Activated CD4-positive, alpha-beta T cell treated with anti-CD3 and anti-CD28 coated beads for 48 hours (primary cell): Measurements from ENCODE around the gene HS6ST3.
"Not testable (repeated sequence)": the region's sequence is repeated elsewhere in the genome, so short reads cannot be mapped to it uniquely, and the experiment has no call there.

Experiments used
- DNase-seq: peaks from one replicate; pipeline ENCODE4 v3.0.0-alpha.2; 2020

HS6ST3 gene

GRCh38 chr13:96089749-96090239 is at the start of gene HS6ST3:
Gene HS6ST3, plus strand, starts transcription at chr13:96090107.
- peak; percentile 8 for DNase-seq

- no peak for DNase-seq
Observed at GRCh38 chr13:96041326-96042110, 48.4 kb upstream of the HS6ST3 start.

- DNase-seq: no peak
Observed at GRCh38 chr13:96044238-96044637, 45.7 kb upstream of the HS6ST3 start.

GRCh38 chr13:96046449-96047126 is 43.3 kb upstream of the HS6ST3 start:
- DNase-seq: not testable (repeated sequence)

- not testable (repeated sequence) for DNase-seq
Observed at GRCh38 chr13:96050955-96051354, 39.0 kb upstream of the HS6ST3 start.

GRCh38 chr13:96051491-96051890 is 38.4 kb upstream of the HS6ST3 start:
- not testable (repeated sequence) for DNase-seq

GRCh38 chr13:96051946-96052345 is 38.0 kb upstream of the HS6ST3 start:
- DNase-seq: not testable (repeated sequence)

- no peak for DNase-seq
Observed at GRCh38 chr13:96052656-96053002, 37.3 kb upstream of the HS6ST3 start.

GRCh38 chr13:96053003-96053703 is 36.8 kb upstream of the HS6ST3 start, which contains the start of gene UGGT2:
Gene UGGT2, minus strand, starts transcription at chr13:96053401. Its CDS starts 89 bp downstream, at chr13:96053312.
- peak; percentile 31 for DNase-seq

GRCh38 chr13:96065849-96066248 is 24.1 kb upstream of the HS6ST3 start:
- no peak for DNase-seq

GRCh38 chr13:96068729-96069128 is 21.2 kb upstream of the HS6ST3 start:
- no peak for DNase-seq

- DNase-seq: no peak
Observed at GRCh38 chr13:96071504-96071903, 18.4 kb upstream of the HS6ST3 start.

GRCh38 chr13:96072392-96072791 is 17.5 kb upstream of the HS6ST3 start:
- no peak for DNase-seq

- DNase-seq: no peak
Observed at GRCh38 chr13:96075953-96076543, 13.9 kb upstream of the HS6ST3 start.

GRCh38 chr13:96080676-96081075 is 9.2 kb upstream of the HS6ST3 start:
- DNase-seq: no peak

GRCh38 chr13:96081888-96082287 is 8.0 kb upstream of the HS6ST3 start:
- no peak for DNase-seq

GRCh38 chr13:96082640-96083039 is 7.3 kb upstream of the HS6ST3 start:
- no peak for DNase-seq

- DNase-seq: no peak
Observed at GRCh38 chr13:96086736-96087135, 3.2 kb upstream of the HS6ST3 start.

- DNase-seq: no peak
Observed at GRCh38 chr13:96089139-96089538, 768 bp upstream of the HS6ST3 start.

GRCh38 chr13:96090240-96091101 is 564 bp downstream of the HS6ST3 start:
- DNase-seq: peak; percentile 3

- peak; percentile 1 for DNase-seq
Observed at GRCh38 chr13:96091164-96092117, 1.5 kb downstream of the HS6ST3 start.
